ENCODE measurements around the gene VANGL1.

- TF ChIP-seq CTCF (IDR thresholded peaks at IDR 0.05; ENCODE audit: low read length) (no peak), EZH2 (IDR thresholded peaks at IDR 0.05; ENCODE audit: borderline replicate concordance, low read length) (no peak)
These were observed 50.5 kb downstream of the VANGL1 start for GRCh38 chr1:115692224-115692623.
